Dedifferentiated amniotic fluid mesenchymal stem cell (primary cell): ENCODE results near the gene CLEC4D.
"Not testable (repeated sequence)": the region's sequence is repeated elsewhere in the genome, so short reads cannot be mapped to it uniquely, and the experiment has no call there.

Source experiments
- DNase-seq: peaks from one replicate; pipeline ENCODE4 v3.0.0-alpha.2; 2016; ENCODE audit errors: extremely low spot score

CLEC4D gene

GRCh38 chr12:8532045-8532444, 18.7 kb downstream of the CLEC4D start:
- no peak for DNase-seq

DNA sequence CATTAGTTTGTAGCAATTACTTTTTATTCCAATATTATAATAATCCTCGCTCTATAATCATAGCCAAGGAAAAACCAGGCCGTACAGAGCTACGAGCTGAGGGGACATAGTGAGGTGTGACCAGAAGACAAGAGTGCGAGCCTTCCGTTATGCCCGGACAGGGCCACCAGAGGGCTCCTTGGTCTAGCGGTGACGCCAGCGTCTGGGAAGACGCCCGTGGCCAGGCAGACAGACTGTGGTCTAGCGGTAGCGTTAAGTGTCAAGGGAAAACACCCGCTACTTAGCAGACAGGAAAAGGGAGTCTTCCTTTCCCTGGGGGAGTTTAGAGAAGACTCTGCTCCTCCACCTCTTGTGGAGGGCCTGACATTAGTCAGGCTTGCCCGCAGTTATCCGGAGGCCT, 24.5 kb downstream of the CLEC4D start:
- DNase-seq, result not testable (repeated sequence)

DNA sequence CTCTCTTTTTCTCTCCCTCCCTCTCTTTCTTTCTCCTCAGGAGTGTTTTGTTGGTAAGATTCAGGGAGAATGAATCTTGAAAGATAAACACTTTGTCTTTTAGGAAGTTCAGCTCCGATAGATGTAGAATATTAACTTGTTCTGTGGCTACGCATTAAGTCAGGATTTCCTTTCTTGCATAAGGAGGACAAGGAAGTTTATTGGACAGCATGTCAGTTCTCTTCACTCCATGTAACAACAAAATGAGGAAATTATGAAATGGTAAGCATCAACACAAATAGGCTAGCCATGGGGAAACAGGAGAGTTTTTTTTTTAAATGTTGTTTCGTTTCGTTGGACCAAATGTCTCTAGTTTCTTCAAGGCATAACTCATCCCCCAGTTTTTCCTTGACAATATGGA, 27.5 kb downstream of the CLEC4D start, which contains the start of gene CLEC4E:
TSS of gene CLEC4E (minus strand) at position 75 of the 400 bp plus-strand sequence. CDS start 108 bp downstream, outside the sequence.
- not testable (repeated sequence) for DNase-seq

- no peak for DNase-seq
These were observed 28.3 kb downstream of the CLEC4D start for GRCh38 chr12:8541562-8541961.

DNA sequence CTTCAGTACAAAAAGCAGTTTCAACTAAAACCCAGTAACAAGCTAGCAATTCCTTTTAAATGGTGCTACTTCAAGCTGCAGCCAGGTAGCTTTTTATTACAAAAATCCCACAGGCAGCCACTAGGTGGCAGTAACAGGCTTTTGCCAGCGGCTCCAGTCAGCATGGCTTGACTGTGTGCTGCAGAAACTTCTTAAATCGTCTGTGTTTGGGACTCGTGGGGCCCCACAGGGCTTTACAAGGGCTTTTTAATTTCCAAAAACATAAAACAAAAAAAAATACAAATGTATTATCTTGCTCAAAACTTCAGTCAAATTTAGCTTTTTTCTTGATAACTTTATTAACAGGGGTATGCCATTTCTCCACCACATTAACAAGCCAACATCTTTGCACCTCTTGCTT, 31.0 kb downstream of the CLEC4D start:
- peak; percentile 73 for DNase-seq

DNA sequence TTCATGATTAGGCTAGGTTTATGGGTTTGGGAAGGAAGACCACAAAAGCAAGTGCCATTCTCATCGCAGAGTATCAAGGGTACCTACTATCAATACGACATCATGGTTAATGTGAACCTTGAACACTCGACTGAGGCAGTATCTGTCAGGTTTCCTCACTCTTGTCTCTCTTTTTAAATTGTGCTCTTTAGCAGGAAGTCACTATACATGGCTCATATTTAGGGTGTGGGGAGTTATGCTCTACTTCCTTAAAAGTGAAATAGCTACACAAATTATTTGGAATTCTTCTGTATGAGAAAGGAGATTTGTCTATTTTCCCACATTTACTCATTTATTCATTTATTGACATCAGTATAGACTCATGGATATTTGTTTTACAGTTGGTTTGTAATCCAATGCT, 33.3 kb downstream of the CLEC4D start:
- no peak for DNase-seq

GRCh38 chr12:8547645-8548044, 34.3 kb downstream of the CLEC4D start:
- no peak for DNase-seq

DNA sequence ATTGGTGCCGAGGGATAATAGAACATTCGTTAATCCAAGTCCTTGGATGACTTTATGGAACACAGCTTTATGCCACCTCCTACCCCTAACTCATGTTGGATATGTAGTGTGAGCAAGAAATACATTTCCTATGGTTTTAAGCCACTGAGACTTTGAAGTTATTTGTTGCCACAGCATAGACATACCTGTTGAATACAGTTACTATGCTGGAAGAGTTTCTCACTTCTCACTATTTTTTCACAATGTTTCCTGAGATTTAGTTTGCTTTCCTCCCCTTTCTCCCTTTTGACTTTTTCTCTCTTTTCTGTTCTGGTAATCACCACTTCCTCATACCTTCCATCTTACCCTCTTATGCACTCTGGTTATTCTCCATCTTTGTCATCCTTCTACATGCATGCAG, 34.9 kb downstream of the CLEC4D start:
- no peak for DNase-seq

GRCh38 chr12:8549381-8549780, 36.1 kb downstream of the CLEC4D start:
- no peak for DNase-seq

GRCh38 chr12:8553088-8553627, 39.9 kb downstream of the CLEC4D start:
- DNase-seq, result no peak

GRCh38 chr12:8554451-8555195, 41.3 kb downstream of the CLEC4D start:
- no peak for DNase-seq

DNA sequence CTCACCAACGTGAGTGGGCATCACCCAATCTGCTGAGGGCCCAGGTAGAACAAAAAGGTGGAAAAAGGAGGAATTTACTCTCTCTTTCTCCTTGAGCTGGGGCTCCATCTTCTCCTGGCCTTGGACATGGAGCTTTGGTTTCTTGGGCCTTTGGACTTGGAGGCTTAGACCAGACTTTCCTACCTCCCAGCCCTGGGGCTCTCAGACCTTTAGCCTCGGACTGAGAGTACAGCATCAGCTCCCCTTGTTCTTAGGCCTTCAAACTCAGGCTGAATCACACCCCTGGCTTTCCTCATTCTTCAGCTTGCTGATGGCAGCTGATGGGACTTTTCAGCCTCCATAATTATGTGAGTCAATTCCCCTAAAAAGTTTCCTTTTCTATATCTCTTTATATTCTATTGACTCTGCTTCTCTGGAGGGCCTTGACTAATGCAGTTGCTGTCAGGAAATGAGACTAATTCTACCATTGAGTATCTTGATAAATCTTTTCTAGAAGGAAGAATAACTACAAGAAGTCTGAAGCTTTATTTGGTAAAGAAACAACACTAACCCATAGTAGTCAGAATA, 43.3 kb downstream of the CLEC4D start:
- DNase-seq, result no peak

DNA sequence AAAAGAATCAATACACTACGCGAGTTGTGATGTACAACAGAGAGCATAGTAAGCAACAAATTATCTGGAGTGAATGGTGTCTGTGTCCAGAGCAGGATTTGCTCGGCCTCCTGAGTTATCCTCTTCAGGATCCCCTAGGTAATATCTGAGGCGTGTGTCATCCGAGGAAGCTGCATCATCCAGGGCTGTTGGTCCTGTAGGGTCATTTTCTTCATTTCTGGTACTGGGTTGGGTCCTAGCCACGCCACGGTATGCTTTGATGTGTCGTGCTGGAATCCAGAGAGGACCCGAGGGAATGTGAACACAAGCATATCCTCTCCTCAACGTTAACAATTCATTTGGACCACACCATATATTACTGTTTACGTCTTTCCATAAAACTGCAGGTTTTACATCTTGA, 46.4 kb downstream of the CLEC4D start:
- no peak for DNase-seq

DNA sequence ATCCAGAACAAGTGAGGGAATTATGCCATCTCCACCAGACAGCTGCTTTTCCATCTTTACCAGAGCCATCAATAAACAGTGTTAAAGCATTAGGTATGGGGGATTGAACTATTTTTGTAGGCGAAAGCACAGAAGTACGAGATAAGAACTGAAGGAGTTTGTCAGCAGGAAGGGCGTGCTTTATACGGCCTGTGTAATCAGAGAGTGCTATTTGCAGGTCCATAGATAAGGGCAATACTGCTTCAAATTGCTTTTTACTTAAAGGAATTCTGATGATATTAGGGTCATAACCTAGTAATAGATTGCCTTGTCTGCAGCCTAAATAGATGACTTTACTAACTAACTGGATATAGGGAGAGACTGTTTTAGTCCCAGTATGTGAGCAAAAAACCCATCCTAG, 47.7 kb downstream of the CLEC4D start:
- DNase-seq, result no peak

GRCh38 chr12:8562310-8562709, 49.0 kb downstream of the CLEC4D start:
- no peak for DNase-seq

GRCh38 chr12:8563356-8563755, 50.1 kb downstream of the CLEC4D start:
- DNase-seq, result no peak

GRCh38 chr12:8564656-8565055, 51.4 kb downstream of the CLEC4D start:
- no peak for DNase-seq

GRCh38 chr12:8566052-8566451, 52.7 kb downstream of the CLEC4D start:
- DNase-seq, result not testable (repeated sequence)

DNA sequence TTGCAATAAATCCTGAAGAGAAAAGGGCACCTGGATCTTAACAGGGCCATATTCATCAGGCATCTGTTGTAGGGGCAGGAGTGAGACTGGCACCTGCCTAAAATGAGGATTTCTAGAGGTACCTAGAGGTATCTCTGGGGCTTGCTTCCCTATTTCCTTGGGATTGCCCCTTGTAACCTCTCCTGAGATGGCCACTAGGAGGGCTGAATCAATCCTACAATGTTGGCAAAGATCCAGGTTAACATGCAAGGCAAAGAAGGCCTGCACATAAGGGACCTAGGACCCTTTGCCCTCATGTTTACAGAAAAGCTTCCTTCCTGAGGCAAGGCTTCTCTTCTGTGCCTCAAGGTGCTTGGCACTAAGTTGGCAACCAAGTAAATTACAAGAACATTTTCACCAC, 53.2 kb downstream of the CLEC4D start:
- no peak for DNase-seq
